ENCODE results near the gene PICK1.
A peak's percentile ranks its signal among the peaks of the same experiment; 100 is the strongest.

The PICK1 gene

DNA sequence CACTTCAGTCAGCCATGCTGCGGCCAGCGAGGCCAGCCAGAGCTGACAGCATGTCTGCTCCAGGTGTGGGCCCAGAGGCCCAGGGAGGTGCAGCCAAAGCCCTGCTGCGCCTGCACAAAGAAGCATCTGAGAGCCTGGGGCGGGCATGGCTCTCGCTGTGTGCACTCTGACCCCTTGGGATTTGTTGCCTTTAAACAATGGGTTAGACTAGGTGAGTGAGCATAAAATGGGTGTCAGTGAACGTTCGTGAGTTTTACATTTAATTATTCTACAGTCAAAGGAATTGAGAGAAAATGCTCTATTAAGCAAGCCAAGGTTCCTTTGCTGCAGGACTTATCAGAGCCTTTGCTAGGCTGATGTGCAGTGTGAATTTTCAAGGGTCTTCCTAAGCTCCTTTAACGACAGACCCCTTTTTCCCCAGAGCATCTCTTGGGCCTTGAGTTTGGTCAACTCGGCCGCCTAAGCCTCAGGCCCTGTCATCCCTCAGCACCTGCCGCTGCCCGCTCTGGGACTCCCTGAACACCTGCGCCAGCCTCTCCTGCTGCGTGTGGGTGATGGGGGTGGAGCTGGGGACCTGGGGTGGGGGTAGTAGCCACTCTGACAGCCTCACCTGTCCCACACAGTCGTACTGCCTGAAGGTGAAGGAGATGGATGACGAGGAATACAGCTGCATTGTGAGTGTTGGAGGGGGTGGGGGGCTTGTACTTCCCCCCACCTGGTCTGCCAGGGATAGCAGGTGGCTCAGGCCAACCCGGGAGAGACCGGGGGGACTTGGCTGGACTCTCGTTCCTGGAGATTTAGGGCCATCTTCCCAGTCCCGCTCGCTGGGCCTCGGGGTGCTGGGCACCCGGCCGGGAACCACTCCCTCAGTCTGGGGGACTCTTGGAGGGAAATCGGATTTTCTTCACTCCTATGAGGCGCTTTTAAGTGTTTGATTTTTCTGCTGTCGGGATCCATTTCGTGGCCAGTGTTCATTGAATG is 16.2 kb downstream of the PICK1 start:
- Histone ChIP-seq H2AK5ac (ENCODE audit: low read length) (no peak overlapping the region), H3K79me1 (ENCODE audit: low read length) (no peaks in the 10 kb centered on the region), H2AFZ (ENCODE audit: insufficient read depth, low read length, poor library complexity) (no peak overlapping the region), H3K27me3 (ENCODE audit: insufficient read depth, low read length) (no peaks in the 10 kb centered on the region), H3K14ac (ENCODE audit: low read length) (no peak overlapping the region), H4K91ac (ENCODE audit: low read depth, low read length) (no peak overlapping the region), H3K4ac (ENCODE audit: low read depth, low read length) (no peak overlapping the region), H4K12ac (ENCODE audit: low read depth, low read length) (no peak overlapping the region), H3K36me3 (ENCODE audit: control insufficient read depth in 1 of 2, insufficient read depth in 2 of 2, low read length in 2 of 2) (peaks cover 44 to 60% of the 10 kb centered on the region in 2 experiments), H3K23ac (ENCODE audit: low read length) (no peak overlapping the region), H2BK12ac (ENCODE audit: low read length) (no peak overlapping the region), H3K4me3 (ENCODE audit: low read depth, low read length) (no peak overlapping the region), H2BK5ac (ENCODE audit: low read depth, low read length, poor library complexity) (no peak overlapping the region), H3K79me2 (ENCODE audit: control insufficient read depth, insufficient read depth, low read length, poor library complexity) (no peaks in the 10 kb centered on the region), H3K9ac (ENCODE audit: low read length) (no peak overlapping the region), H3K27ac (ENCODE audit: low read depth, low read length) (no peak overlapping the region), H4K8ac (ENCODE audit: low read depth, low read length) (no peak overlapping the region), H3K4me2 (ENCODE audit: low read length) (no peak overlapping the region), H3K4me1 (ENCODE audit: control insufficient read depth in 1 of 2, insufficient read depth in 2 of 2, low read length in 2 of 2) (no peaks in the 10 kb centered on the region), H3K9me3 (ENCODE audit: insufficient read depth, low read depth, low read length) (no peaks in the 10 kb centered on the region), H2BK120ac (ENCODE audit: insufficient read depth, low read length, poor library complexity) (no peak overlapping the region), H3K18ac (ENCODE audit: low read length) (no peak overlapping the region)
- no CpG with 5 or more reads among the region's 28 CpGs for WGBS (ENCODE audit: extremely low coverage, insufficient coverage, insufficient read length)
- DNase-seq: peak in 1 of 2 donors; percentile 10

DNA sequence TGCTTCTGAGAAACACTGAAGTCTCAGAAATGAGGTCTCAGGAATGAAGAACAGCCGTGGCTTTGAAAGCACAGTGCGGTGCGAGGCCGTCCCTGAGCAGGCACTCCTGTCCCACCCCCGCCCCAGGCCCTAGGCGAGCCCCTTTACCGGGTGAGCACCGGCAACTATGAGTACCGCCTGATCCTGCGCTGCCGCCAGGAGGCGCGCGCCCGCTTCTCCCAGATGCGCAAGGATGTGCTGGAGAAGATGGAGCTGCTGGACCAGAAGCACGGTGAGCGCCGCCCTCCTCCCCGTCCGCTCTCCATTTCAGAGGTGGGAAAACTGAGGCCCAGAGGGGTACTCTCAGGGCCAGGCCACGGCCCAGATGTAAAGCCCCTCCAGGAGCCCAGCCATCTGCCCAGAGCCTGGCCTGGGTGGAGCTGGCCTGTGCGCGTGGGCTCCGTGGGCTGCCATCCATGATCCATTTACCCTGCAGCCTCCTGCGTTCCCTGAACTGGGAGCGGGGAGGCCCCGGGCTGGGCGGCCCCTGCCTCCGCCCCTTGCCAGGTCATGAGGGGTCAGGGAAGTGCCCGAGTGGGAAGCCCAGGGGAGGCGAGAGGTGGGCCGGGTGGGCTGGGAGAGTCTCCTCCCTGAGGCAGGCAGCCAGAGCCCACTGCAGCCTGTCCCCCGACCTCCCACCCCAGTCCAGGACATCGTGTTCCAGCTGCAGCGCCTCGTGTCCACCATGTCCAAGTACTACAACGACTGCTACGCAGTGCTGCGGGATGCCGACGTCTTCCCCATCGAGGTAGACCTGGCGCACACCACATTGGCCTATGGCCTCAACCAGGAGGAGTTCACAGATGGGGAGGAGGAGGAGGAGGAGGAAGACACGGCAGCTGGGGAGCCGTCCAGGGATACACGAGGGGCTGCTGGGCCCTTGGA is 17.2 kb downstream of the PICK1 start:
- Histone ChIP-seq H3K4me3 (ENCODE audit: low read depth, low read length) (no peak overlapping the region), H3K18ac (ENCODE audit: low read length) (no peak overlapping the region), H3K79me2 (ENCODE audit: control insufficient read depth, insufficient read depth, low read length, poor library complexity) (no peaks in the 10 kb centered on the region), H2BK120ac (ENCODE audit: insufficient read depth, low read length, poor library complexity) (no peak overlapping the region), H3K36me3 (ENCODE audit: control insufficient read depth in 1 of 2, insufficient read depth in 2 of 2, low read length in 2 of 2) (peaks cover 40 to 53% of the 10 kb centered on the region in 2 experiments), H3K4me2 (ENCODE audit: low read length) (no peak overlapping the region), H2AK5ac (ENCODE audit: low read length) (no peak overlapping the region), H2AFZ (ENCODE audit: insufficient read depth, low read length, poor library complexity) (no peak overlapping the region), H4K8ac (ENCODE audit: low read depth, low read length) (no peak overlapping the region), H3K14ac (ENCODE audit: low read length) (no peak overlapping the region), H4K12ac (ENCODE audit: low read depth, low read length) (no peak overlapping the region), H3K27me3 (ENCODE audit: insufficient read depth, low read length) (no peaks in the 10 kb centered on the region), H3K23ac (ENCODE audit: low read length) (no peak overlapping the region), H3K9me3 (ENCODE audit: insufficient read depth, low read depth, low read length) (no peaks in the 10 kb centered on the region), H3K27ac (ENCODE audit: low read depth, low read length) (no peak overlapping the region), H3K4me1 (ENCODE audit: control insufficient read depth in 1 of 2, insufficient read depth in 2 of 2, low read length in 2 of 2) (no peaks in the 10 kb centered on the region), H3K4ac (ENCODE audit: low read depth, low read length) (no peak overlapping the region), H3K79me1 (ENCODE audit: low read length) (no peaks in the 10 kb centered on the region), H3K9ac (ENCODE audit: low read length) (no peak overlapping the region), H4K91ac (ENCODE audit: low read depth, low read length) (no peak overlapping the region), H2BK5ac (ENCODE audit: low read depth, low read length, poor library complexity) (no peak overlapping the region), H2BK12ac (ENCODE audit: low read length) (no peak overlapping the region)
- whole genome bisulfite sequencing (ENCODE audit: extremely low coverage, insufficient coverage, insufficient read length): no CpG with 5 or more reads among the region's 47 CpGs
- DNase-seq: peak; percentile 41 to 75

DNA sequence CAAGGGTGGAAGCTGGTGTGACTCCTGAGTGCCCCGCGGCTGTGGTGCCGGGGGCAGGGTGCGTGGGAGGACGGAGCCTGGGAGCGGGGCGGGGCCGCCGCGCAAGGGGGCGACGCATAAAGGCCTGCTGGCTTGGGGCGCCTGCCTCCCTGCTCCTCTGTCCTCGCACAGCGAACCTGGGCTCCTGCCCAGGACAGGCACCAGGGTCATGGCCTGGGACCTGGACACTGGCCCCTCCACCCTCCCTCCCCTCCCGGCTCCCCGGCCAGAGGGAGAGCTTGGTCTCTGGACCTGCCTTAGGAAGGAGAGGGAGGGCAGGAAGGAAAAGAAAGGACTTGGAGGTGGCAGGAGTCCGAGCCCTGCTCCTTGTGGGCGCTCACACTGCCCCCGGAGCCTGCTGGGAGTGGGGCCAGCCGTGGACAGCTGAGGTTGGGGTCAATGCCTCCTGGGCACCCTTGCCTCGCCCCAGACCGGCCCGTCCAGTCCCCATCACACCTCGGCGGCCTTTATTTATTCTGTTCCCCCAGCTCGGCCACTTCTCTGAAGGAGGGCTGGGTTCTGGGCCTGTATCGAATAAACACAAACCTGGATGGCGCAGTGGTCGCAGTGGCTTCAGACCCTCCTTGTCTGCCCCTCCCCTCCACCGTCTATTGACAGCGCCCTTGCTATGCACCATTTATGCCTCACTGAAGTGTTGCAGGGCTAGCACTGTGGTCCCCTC is 18.1 kb downstream of the PICK1 start:
- Histone ChIP-seq H3K18ac (ENCODE audit: low read length) (no peak overlapping the region), H3K4me2 (ENCODE audit: low read length) (no peak overlapping the region), H4K91ac (ENCODE audit: low read depth, low read length) (no peak overlapping the region), H4K8ac (ENCODE audit: low read depth, low read length) (no peak overlapping the region), H2BK120ac (ENCODE audit: insufficient read depth, low read length, poor library complexity) (no peak overlapping the region), H3K79me1 (ENCODE audit: low read length) (no peaks in the 10 kb centered on the region), H2BK12ac (ENCODE audit: low read length) (no peak overlapping the region), H3K27me3 (ENCODE audit: insufficient read depth, low read length) (no peaks in the 10 kb centered on the region), H2AFZ (ENCODE audit: insufficient read depth, low read length, poor library complexity) (no peak overlapping the region), H3K9ac (ENCODE audit: low read length) (no peak overlapping the region), H4K12ac (ENCODE audit: low read depth, low read length) (no peak overlapping the region), H2BK5ac (ENCODE audit: low read depth, low read length, poor library complexity) (no peak overlapping the region), H3K23ac (ENCODE audit: low read length) (no peak overlapping the region), H3K4me3 (ENCODE audit: low read depth, low read length) (no peak overlapping the region), H3K79me2 (ENCODE audit: control insufficient read depth, insufficient read depth, low read length, poor library complexity) (no peaks in the 10 kb centered on the region), H3K4ac (ENCODE audit: low read depth, low read length) (no peak overlapping the region), H3K36me3 (ENCODE audit: control insufficient read depth in 1 of 2, insufficient read depth in 2 of 2, low read length in 2 of 2) (peaks cover 33 to 48% of the 10 kb centered on the region in 2 experiments), H3K27ac (ENCODE audit: low read depth, low read length) (no peak overlapping the region), H3K9me3 (ENCODE audit: insufficient read depth, low read depth, low read length) (no peaks in the 10 kb centered on the region), H3K4me1 (ENCODE audit: control insufficient read depth in 1 of 2, insufficient read depth in 2 of 2, low read length in 2 of 2) (no peaks in the 10 kb centered on the region), H3K14ac (ENCODE audit: low read length) (no peak overlapping the region), H2AK5ac (ENCODE audit: low read length) (no peak overlapping the region)
- DNase-seq: no peak
- WGBS (ENCODE audit: extremely low coverage, insufficient coverage, insufficient read length): no CpG with 5 or more reads among the region's 32 CpGs

DNA sequence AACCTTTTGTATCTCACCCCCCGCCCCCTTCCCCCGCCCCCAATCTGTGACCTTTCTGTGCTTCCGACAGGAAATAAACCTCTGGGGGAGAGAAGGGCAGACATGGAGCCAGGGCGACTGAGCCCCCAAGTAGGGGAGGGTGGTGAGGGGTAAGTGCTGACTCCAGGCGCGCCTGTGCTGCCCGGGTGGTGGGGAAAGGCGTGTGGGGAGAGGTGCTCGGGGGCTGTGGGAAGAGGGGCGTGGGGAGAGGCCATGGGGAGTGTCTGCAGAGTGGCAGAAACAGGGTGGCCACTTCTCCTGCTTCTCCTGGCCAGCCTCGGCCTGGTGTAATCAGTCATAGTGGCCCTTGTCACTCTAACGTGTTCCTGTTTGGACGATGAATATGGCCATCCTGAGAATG is 18.8 kb downstream of the PICK1 start:
- Histone ChIP-seq H3K4me1 (ENCODE audit: control insufficient read depth in 1 of 2, insufficient read depth in 2 of 2, low read length in 2 of 2) (peaks cover under 1 to 3% of the 10 kb centered on the region in 2 experiments), H3K4ac (ENCODE audit: low read depth, low read length) (no peak overlapping the region), H4K91ac (ENCODE audit: low read depth, low read length) (no peak overlapping the region), H3K9me3 (ENCODE audit: insufficient read depth, low read depth, low read length) (peaks cover 1% of the 10 kb centered on the region), H3K9ac (ENCODE audit: low read length) (no peak overlapping the region), H4K8ac (ENCODE audit: low read depth, low read length) (no peak overlapping the region), H2BK12ac (ENCODE audit: low read length) (no peak overlapping the region), H3K14ac (ENCODE audit: low read length) (no peak overlapping the region), H2AK5ac (ENCODE audit: low read length) (no peak overlapping the region), H2AFZ (ENCODE audit: insufficient read depth, low read length, poor library complexity) (no peak overlapping the region), H3K36me3 (ENCODE audit: control insufficient read depth in 1 of 2, insufficient read depth in 2 of 2, low read length in 2 of 2) (peaks cover 27 to 43% of the 10 kb centered on the region in 2 experiments), H3K79me1 (ENCODE audit: low read length) (no peaks in the 10 kb centered on the region), H3K4me2 (ENCODE audit: low read length) (no peak overlapping the region), H3K23ac (ENCODE audit: low read length) (no peak overlapping the region), H4K12ac (ENCODE audit: low read depth, low read length) (no peak overlapping the region), H3K18ac (ENCODE audit: low read length) (no peak overlapping the region), H3K27me3 (ENCODE audit: insufficient read depth, low read length) (peaks cover 2% of the 10 kb centered on the region), H3K79me2 (ENCODE audit: control insufficient read depth, insufficient read depth, low read length, poor library complexity) (no peaks in the 10 kb centered on the region), H3K4me3 (ENCODE audit: low read depth, low read length) (no peak overlapping the region), H2BK120ac (ENCODE audit: insufficient read depth, low read length, poor library complexity) (no peak overlapping the region), H2BK5ac (ENCODE audit: low read depth, low read length, poor library complexity) (no peak overlapping the region), H3K27ac (ENCODE audit: low read depth, low read length) (no peak overlapping the region)
- no CpG with 5 or more reads among the region's 13 CpGs for WGBS (ENCODE audit: extremely low coverage, insufficient coverage, insufficient read length)
- no peak for DNase-seq
